ENCODE data around the gene TMEFF1.

DNA sequence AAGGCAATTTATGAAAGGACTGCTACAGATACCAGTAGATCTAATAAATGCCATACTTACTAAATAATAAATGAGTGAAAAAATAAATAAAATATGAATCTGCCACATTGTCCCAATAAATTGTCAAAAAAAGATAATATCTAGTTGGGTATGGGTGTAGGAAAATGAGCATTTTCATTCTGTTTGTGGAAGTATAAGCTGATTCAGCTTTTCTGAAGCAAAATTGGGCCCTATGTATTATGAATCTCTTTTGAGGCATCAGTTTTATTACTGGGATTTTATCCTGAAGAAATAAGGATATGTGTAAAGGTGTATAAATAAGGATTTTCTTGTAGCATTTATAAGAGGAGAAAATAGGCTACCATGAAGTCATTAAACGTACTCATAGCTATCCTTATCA lies 151.0 kb downstream of the TMEFF1 start:
- TF ChIP-seq, protein P1, sequence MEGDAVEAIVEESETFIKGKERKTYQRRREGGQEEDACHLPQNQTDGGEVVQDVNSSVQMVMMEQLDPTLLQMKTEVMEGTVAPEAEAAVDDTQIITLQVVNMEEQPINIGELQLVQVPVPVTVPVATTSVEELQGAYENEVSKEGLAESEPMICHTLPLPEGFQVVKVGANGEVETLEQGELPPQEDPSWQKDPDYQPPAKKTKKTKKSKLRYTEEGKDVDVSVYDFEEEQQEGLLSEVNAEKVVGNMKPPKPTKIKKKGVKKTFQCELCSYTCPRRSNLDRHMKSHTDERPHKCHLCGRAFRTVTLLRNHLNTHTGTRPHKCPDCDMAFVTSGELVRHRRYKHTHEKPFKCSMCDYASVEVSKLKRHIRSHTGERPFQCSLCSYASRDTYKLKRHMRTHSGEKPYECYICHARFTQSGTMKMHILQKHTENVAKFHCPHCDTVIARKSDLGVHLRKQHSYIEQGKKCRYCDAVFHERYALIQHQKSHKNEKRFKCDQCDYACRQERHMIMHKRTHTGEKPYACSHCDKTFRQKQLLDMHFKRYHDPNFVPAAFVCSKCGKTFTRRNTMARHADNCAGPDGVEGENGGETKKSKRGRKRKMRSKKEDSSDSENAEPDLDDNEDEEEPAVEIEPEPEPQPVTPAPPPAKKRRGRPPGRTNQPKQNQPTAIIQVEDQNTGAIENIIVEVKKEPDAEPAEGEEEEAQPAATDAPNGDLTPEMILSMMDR (IDR thresholded peaks at IDR 0.05): no peak
- no peak for TF ChIP-seq POLR2A (IDR thresholded peaks at IDR 0.05)
